Measurements from ENCODE around the gene COL23A1.

COL23A1 gene

GRCh38 chr5:178590141-178590923 lies at the start of gene COL23A1:
Gene COL23A1, minus strand, starts transcription at chr5:178590393.
- DNase-seq (ENCODE audit: low spot score), result peak; percentile 55

DNA sequence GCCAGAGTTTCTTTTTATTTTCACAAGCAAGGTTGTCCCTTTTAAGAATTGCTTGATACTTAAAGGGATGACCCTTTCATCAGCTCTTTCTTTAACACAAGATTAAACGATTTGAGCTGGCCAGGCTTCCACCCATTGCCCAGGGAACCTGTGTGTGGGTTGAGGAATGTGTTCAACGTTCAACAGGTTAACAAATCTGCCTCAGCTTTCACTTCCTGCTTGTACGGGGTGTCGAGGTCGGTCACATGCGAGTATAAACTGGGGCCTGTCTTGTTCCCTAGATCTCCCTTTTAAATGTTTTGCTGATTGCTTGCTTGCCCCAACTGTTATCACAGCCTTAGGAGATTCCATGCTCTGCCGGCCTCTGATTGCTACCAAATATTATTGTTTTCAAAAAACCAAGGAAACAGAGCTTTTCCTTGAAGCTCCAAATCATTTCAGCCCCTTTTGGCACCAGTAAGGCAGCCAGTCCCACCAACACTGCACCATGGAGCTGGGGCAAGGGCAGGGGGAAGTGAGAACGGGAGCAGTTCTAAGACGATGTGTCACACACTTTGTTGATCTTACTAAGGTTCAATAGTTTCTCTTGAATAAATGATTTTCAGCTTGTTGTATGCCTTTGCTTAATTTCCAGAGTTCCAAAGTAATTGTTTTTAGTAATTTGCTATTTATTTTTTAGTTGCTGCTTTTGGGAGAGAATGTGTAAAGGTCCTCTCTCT lies 47.3 kb upstream of the COL23A1 start:
- no peak for DNase-seq (ENCODE audit: low spot score)

- DNase-seq (ENCODE audit: low spot score), result no peak
These were observed 42.1 kb upstream of the COL23A1 start for GRCh38 chr5:178632285-178632684.

- no peak for DNase-seq (ENCODE audit: low spot score)
These were observed 40.8 kb upstream of the COL23A1 start for GRCh38 chr5:178630951-178631350.

DNA sequence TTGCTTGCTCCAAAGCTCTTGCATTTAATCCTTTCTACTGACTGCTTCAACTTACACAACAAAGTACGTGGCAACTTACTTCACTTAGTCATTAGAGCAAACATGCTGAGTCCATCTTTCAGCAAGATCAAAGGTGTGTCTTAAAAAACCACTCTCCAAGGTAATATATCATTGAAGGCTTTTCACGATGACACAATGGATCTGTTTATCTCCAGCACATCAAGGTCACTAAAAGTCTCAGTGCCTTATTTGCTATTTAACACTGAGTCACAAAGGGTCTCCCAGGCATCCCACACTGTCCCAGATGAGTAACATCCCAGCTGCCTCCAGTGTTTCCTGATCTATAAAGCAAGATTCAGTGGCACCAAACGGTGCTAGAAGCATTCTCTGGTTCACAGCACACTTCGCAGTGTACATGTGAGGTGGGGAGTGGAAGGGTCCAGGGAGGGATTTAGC lies 40.3 kb upstream of the COL23A1 start:
- DNase-seq (ENCODE audit: low spot score), result no peak

DNA sequence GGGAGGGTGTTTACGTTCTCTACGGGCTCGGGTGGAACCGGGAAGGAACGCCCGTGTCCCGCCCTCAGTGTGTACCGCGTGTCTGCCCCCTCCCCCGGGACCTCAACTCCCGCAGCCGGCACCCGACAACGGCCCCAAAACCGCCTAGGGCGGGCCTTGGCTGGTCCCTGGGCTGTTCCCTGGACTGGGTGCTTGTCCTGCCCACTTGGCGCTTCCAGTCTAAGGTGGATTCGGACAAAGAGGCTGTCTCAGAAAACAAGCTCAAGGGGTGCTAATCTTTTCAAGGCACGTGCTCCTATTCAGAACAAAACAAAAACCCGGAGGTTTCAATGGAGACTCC lies 37.0 kb upstream of the COL23A1 start:
- DNase-seq (ENCODE audit: low spot score), result no peak

- DNase-seq (ENCODE audit: low spot score), result peak; percentile 85
These were observed 36.5 kb upstream of the COL23A1 start, which contains the start of gene CLK4 for GRCh38 chr5:178626484-178627258. Gene CLK4, minus strand, starts transcription at chr5:178627050. Its CDS starts 3,634 bp downstream, at chr5:178623416.

GRCh38 chr5:178625679-178626483 lies 35.7 kb upstream of the COL23A1 start:
- peak; percentile 37 for DNase-seq (ENCODE audit: low spot score)

- no peak for DNase-seq (ENCODE audit: low spot score)
These were observed 34.7 kb upstream of the COL23A1 start for GRCh38 chr5:178624631-178625546.

DNA sequence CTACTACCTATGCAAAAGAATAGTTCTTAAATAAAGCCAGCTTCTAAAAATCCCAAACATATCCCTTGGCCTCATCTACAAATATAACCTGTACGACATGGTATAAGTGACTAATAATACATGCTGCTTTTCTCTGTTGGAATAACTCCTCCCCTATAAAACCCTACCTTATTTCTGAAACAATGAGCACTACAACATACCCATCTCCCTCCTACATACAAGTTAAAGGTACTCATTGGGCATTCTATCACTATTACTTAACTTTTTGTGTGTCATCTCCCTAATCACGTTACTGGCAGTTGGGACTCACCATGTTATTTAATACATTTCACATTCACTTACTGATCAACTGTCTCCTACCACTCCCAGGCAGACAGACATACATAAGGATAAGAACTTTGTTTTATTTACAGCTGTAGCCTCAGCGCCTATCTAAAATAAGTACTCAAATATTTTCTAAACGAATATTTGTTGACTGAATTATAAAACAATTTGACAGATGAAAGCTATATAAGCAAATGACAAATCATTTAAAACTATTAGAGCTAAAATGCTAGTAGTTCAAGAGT lies 32.6 kb upstream of the COL23A1 start:
- DNase-seq (ENCODE audit: low spot score), result no peak

DNA sequence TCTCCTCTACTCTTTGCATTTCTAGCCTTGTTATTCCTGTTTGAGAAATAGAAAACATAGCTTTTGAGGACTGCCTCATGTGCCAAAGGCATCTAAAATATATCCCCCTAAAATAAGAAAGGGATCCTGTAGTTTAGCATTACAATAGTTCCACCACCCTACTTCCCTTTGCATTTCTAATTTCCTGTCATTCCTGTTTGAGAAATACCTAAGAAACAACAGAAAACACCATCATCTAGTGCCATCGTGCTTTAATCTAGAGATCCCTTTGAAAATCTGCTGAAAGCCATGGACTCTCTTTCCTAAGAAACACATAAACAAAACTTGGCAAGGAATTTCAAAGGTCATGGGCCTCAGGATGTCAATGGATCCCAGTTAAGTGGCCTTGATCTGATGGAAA lies 29.2 kb upstream of the COL23A1 start:
- no peak for DNase-seq (ENCODE audit: low spot score)

DNA sequence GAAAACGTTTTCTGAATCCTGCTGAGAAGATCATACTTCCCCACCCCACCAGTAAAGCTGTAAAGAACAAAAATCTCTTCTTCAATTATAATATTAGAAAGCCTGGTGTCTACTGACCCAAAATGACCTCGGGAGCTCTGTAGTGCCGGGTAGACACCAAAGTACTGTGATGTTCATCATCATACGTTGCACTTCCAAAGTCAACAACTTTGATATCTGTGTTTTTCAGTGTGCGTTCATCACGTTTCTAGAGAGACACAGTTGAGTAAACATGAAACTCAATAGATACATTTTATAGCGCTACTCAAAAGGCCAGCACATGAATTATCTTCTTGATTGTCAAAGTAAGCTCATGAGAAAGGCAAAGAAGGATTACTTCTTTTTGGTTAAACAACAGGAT lies 22.1 kb upstream of the COL23A1 start:
- no peak for DNase-seq (ENCODE audit: low spot score)

GRCh38 chr5:178606269-178606668 lies 16.1 kb upstream of the COL23A1 start:
- DNase-seq (ENCODE audit: low spot score), result no peak

- no peak for DNase-seq (ENCODE audit: low spot score)
These were observed 15.6 kb upstream of the COL23A1 start for GRCh38 chr5:178605788-178606187.

DNA sequence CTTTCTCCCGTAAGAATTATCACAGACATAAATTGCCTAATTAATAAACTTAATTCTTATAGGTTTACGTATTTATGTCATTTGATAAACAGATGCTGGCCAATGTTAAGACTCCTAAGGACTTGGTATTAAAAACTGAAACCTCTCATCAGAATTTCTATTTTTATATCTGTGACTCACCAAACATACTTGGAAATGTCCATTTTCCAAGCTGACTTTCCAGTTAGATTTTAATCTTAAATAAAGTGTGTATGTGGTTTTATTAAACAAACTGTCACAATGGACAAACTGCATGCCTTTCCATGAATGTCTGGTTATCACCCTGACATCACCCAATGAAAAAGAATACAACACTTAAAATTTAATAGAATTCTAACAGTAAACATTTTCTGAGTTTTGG lies 12.6 kb upstream of the COL23A1 start:
- no peak for DNase-seq (ENCODE audit: low spot score)

GRCh38 chr5:178595750-178596149 lies 5.6 kb upstream of the COL23A1 start:
- DNase-seq (ENCODE audit: low spot score), result no peak

GRCh38 chr5:178595150-178595549 lies 5.0 kb upstream of the COL23A1 start:
- no peak for DNase-seq (ENCODE audit: low spot score)

DNA sequence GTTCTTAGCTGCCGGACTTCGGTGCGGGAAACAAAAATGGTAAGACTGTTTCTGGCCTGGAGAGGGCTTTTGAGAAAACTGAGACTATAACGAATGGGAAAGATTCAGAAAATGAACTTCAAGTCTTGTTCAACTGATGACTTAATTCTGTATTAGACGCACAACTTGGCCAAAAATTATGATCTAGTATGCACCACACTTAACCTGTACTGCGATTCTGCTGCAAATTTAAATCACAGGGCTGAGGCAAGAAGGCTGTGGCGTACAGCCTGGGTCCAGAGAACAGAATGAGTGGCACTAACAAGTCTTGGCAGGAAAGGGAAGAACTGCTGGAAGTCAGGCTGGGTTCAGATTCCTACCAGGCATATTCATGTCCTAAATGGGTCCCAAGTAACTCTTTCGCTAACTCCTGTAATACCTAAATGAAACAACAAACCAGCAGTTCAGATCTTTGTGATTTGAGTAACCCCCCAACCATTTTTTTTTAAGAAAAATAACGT lies 781 bp upstream of the COL23A1 start:
- DNase-seq (ENCODE audit: low spot score), result no peak

DNA sequence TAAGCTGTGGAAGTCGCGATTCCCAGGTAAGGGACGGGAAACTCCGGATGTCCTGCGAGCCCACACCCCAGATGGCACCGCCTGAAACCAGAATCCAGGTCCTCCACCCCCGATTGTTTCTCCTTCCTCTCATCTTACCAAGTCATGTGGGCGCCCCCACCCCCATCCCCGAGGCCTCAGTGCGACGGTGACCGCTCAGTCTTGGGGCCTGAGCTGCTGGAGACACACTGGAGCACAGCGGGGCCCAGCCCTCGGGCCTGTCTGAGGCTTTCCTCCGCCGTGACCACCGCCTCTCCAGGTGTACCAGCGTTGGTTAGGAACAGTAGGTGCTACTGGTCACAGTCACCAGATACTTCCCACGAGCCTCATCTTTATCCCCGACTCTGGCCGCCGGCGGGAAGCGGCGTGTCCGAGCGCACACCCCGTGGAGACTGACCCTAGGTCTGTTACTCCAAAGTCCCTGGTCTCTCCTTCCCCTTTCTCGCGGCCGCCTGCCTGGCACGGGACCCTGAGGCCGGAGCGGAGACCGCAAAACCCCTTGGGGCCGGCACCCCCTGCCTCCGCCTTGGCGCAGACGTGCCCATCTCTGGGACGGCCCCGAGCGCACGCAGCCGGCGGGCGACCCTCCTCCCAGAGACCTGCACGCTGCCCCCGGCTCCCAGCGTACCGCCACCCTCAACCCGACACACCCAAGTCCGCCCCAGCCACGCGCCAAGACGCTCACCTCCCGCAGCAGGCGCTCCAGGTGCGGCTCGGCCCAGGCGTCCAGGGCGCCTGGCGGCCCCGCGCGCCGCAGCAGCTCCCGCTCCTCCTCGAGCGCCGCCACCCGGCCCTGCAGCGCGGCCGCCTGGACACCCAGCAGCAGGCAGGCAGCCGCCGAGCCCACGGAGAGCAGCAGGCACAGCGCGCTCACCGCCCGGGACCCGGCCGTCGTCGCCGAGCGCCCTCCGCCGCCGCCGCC lies 733 bp downstream of the COL23A1 start:
- DNase-seq (ENCODE audit: low spot score), result peak; percentile 58

Measured in HuH-7.5 (cell line).